Smooth muscle cell (in vitro differentiated cells): ENCODE data around the gene MAPK14. TPM values are rescaled to one million over a fixed set of nuclear protein-coding genes. Genes with fewer than 3 reads are reported as not detected.
A peak's percentile ranks its signal among the peaks of the same experiment; 100 is the strongest.
"Not testable (repeated sequence)": the region's sequence is repeated elsewhere in the genome, so short reads cannot be mapped to it uniquely, and the experiment has no call there.

Source experiments
- DNase-seq: peaks from one replicate; lab custom pipeline; 2025; ENCODE audit not compliant: unreplicated experiment; lab: John Stamatoyannopoulos, UW
- H2AFZ ChIP-seq: fragments of 200-600 bp; sonication (generic); 2 replicates; pipeline ENCODE4 v1.6.0; 2016; ENCODE audit warnings: antibody characterized with exemption, low read depth, mild to moderate bottlenecking
- H3F3A ChIP-seq: fragments of 200-600 bp; sonication (generic); 2 replicates; pipeline ENCODE4 v1.6.0; 2017; ENCODE audit warnings: antibody characterized with exemption, low read depth
- H3K27ac ChIP-seq: fragments of 200-600 bp; sonication (generic); 2 replicates; pipeline ENCODE4 v1.5.1; 2016; ENCODE audit warnings: low read depth, mild to moderate bottlenecking
- H3K27me3 ChIP-seq: fragments of 200-600 bp; sonication (generic); 2 replicates; pipeline ENCODE4 v1.6.1; 2016; ENCODE audit warnings: low read depth, mild to moderate bottlenecking
- H3K36me3 ChIP-seq: fragments of 200-600 bp; sonication (generic); 2 replicates; pipeline ENCODE4 v1.5.1; 2016; ENCODE audit warnings: low read depth
- H3K4me1 ChIP-seq: fragments of 200-600 bp; sonication (generic); 2 replicates; pipeline ENCODE4 v1.5.1; 2016; ENCODE audit warnings: low read depth
- H3K4me2 ChIP-seq: fragments of 200-600 bp; sonication (generic); 2 replicates; pipeline ENCODE4 v1.6.0; 2016; ENCODE audit warnings: mild to moderate bottlenecking
- H3K4me3 ChIP-seq: fragments of 200-600 bp; sonication (generic); 2 replicates; pipeline ENCODE4 v1.5.1; 2016; ENCODE audit warnings: mild to moderate bottlenecking
- H3K79me2 ChIP-seq: fragments of 200-600 bp; sonication (generic); 2 replicates; pipeline ENCODE4 v1.6.0; 2016; ENCODE audit warnings: low read depth, mild to moderate bottlenecking
- H3K9ac ChIP-seq: fragments of 200-600 bp; sonication (generic); 2 replicates; pipeline ENCODE4 v1.6.0; 2016; ENCODE audit warnings: low read depth
- H3K9me3 ChIP-seq: fragments of 200-600 bp; sonication (generic); replicated peaks from 2 replicates; pipeline ENCODE4 v1.5.1; 2016; ENCODE audit warnings: low read depth
- H4K20me1 ChIP-seq: fragments of 200-600 bp; sonication (generic); 2 replicates; pipeline ENCODE4 v1.6.0; 2016; ENCODE audit warnings: low read depth
- WGBS: methylation state at CpG from one replicate; pipeline ENCODE4 v1.1.7; 2016; ENCODE audit warnings: low lambda C conversion rate; 5-methylcytosine and 5-hydroxymethylcytosine counted together
- polyA plus RNA-seq: library from polyadenylated mRNA; unstranded; fragments of >200 nt; fragmentation: Nextera tagmentation; extraction: Ambion mirVana; gene quantifications from 2 replicates; pipeline ENCODE4 v1.2.1, GENCODE V29; 2016
- total RNA-seq: library from RNA; depleted of rRNA; stranded (reverse); fragments of >200 nt; gene quantifications from 2 replicates; pipeline ENCODE4 v1.2.3, GENCODE V29; 2014
- TF ChIP-seq, protein P1 (sequence below): fragments of 200-600 bp; sonication (generic); IDR thresholded peaks from 2 replicates; pipeline ENCODE4 v1.5.1; 2017; ENCODE audit warnings: borderline replicate concordance, mild to moderate bottlenecking, antibody characterized with exemption; ENCODE audit not compliant: insufficient read depth, poor library complexity, severe bottlenecking

Gene MAPK14
- total and polyA plus RNA-seq, 2 experiments from 2014 or later: 28.0 to 62.8 TPM

DNA sequence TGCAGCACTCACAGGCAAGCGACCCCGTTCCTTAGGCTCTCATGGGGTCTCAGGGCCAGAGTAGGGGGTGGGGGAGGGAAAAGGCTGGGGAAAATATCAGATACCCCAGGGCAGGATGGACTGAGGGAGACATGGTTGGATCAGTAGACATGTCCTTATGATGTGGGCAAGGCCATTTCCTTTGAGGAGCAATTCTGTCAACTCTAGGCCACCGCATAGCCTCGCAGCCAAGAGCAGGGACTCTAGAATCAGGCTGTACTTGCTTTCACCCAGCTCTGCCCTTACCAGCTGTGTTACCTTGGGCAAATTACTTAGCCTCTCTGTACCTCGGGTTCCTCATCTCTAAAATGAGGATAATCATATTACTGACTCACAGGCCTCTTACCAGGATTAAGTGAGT lies 100.5 kb downstream of the MAPK14 start:
- Histone ChIP-seq H2AFZ (no peak overlapping the region), H4K20me1 (no peaks in the 10 kb centered on the region), H3K4me2 (peak overlapping the region; percentile 20), H3K4me1 (peaks cover 12% of the 10 kb centered on the region), H3K79me2 (no peaks in the 10 kb centered on the region), H3K36me3 (no peaks in the 10 kb centered on the region), H3K27ac (peak overlapping the region; percentile 37), H3K4me3 (no peak overlapping the region), H3K9me3 (no peaks in the 10 kb centered on the region), H3F3A (peaks cover 9% of the 10 kb centered on the region), H3K27me3 (no peaks in the 10 kb centered on the region), H3K9ac (no peak overlapping the region)
- TF ChIP-seq, protein P1, sequence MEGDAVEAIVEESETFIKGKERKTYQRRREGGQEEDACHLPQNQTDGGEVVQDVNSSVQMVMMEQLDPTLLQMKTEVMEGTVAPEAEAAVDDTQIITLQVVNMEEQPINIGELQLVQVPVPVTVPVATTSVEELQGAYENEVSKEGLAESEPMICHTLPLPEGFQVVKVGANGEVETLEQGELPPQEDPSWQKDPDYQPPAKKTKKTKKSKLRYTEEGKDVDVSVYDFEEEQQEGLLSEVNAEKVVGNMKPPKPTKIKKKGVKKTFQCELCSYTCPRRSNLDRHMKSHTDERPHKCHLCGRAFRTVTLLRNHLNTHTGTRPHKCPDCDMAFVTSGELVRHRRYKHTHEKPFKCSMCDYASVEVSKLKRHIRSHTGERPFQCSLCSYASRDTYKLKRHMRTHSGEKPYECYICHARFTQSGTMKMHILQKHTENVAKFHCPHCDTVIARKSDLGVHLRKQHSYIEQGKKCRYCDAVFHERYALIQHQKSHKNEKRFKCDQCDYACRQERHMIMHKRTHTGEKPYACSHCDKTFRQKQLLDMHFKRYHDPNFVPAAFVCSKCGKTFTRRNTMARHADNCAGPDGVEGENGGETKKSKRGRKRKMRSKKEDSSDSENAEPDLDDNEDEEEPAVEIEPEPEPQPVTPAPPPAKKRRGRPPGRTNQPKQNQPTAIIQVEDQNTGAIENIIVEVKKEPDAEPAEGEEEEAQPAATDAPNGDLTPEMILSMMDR: no peak
- no peak for DNase-seq
- 95% methylated on average over 5 of the region's 5 CpGs for WGBS

DNA sequence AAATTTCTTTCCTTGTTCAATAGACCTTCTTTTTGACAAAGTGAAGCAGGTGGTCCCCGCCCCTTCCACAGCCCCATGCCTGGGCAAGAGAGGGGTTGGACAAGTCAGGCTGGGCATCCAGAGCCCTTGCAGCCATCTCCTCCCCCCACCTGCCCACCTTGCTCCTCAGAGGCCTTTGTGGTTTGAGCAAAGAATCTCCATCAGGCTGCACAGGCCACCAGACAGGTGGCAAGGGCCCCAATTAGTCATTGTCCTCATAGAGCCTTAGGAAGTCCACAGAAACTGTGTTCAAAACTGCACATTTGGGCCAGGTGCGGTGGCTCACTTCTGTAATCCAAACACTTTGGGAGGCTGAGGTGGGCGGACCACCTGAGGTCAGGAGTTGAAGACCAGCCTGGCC lies 101.2 kb downstream of the MAPK14 start:
- no peaks in the 10 kb centered on the region for H4K20me1 ChIP-seq
- H3F3A ChIP-seq: peaks cover 9% of the 10 kb centered on the region
- H3K4me1 ChIP-seq: peaks cover 12% of the 10 kb centered on the region
- H3K27ac ChIP-seq: no peak overlapping the region
- 98% methylated on average over 3 of the region's 3 CpGs for WGBS
- no peaks in the 10 kb centered on the region for H3K9me3 ChIP-seq
- TF ChIP-seq, protein P1: no peak
- H3K9ac ChIP-seq: no peak overlapping the region
- no peak for DNase-seq
- no peak overlapping the region for H2AFZ ChIP-seq
- no peak overlapping the region for H3K4me3 ChIP-seq
- H3K36me3 ChIP-seq: no peaks in the 10 kb centered on the region
- H3K27me3 ChIP-seq: no peaks in the 10 kb centered on the region
- no peaks in the 10 kb centered on the region for H3K79me2 ChIP-seq
- no peak overlapping the region for H3K4me2 ChIP-seq

GRCh38 chr6:36129334-36129733 lies 101.7 kb downstream of the MAPK14 start:
- WGBS: 97% methylated on average over 16 of the region's 16 CpGs
- not testable (repeated sequence) for DNase-seq, H3K9me3 ChIP-seq, H3F3A ChIP-seq, H3K36me3 ChIP-seq, H3K4me3 ChIP-seq, H3K4me2 ChIP-seq, H3K27ac ChIP-seq, H3K27me3 ChIP-seq, H3K79me2 ChIP-seq, H2AFZ ChIP-seq, H4K20me1 ChIP-seq, H3K9ac ChIP-seq
- H3K4me1 ChIP-seq: peaks cover 12% of the 10 kb centered on the region

- 3% methylated on average over 46 of the region's 59 CpGs for WGBS
- Histone ChIP-seq H2AFZ (peak within 1 kb of the TSS; percentile 65), H3K27ac (peak within 1 kb of the TSS; percentile 66), H3K4me1 (peaks cover 12% of the 10 kb centered on the region), H3K79me2 (no peaks in the 10 kb centered on the region), H3K9ac (peak within 1 kb of the TSS; percentile 10), H3F3A (peaks cover 9% of the 10 kb centered on the region), H3K4me3 (peak within 1 kb of the TSS; percentile 51), H3K27me3 (no peaks in the 10 kb centered on the region), H3K9me3 (no peaks in the 10 kb centered on the region), H3K36me3 (no peaks in the 10 kb centered on the region), H4K20me1 (no peaks in the 10 kb centered on the region), H3K4me2 (peak within 1 kb of the TSS; percentile 87)
- DNase-seq: no peak
- TF ChIP-seq, protein P1: no peak
Observed at GRCh38 chr6:36129941-36130666, 102.5 kb downstream of the MAPK14 start, which contains the start of gene MAPK13. TSS of gene MAPK13 (plus strand) at chr6:36130513. CDS start at chr6:36130583, 70 bp downstream.
